WI38 (cell line): ENCODE results near the gene MEF2C.

Source experiments
- H3K4me3 ChIP-seq: 2 replicates; pipeline ENCODE4 v1.5.1; 2011; ENCODE audit warnings: low read depth, mild to moderate bottlenecking, control low read depth, low read length
- CTCF ChIP-seq: IDR thresholded peaks from 2 replicates; pipeline ENCODE4 v1.5.1; 2012; ENCODE audit warnings: low read depth, mild to moderate bottlenecking, control low read depth, low read length

Gene MEF2C

GRCh38 chr5:88693071-88693932, 189.7 kb downstream of the MEF2C start:
- no peak for TF ChIP-seq CTCF
- H3K4me3 ChIP-seq = no peak overlapping the region; the same call in 1 of the 2 replicates

GRCh38 chr5:88691945-88692868, 190.8 kb downstream of the MEF2C start:
- TF ChIP-seq CTCF = no peak
- peak overlapping the region; percentile 30 for H3K4me3 ChIP-seq

- H3K4me3 ChIP-seq = 0 out of 2 replicates have a peak overlapping the region, but pooled peaks have one; percentile 4
- no peak for TF ChIP-seq CTCF
Measured at GRCh38 chr5:88691230-88691582, 191.8 kb downstream of the MEF2C start.

- peak; percentile 98 for TF ChIP-seq CTCF
- peak overlapping the region; percentile 20; the same call in 1 of the 2 replicates for H3K4me3 ChIP-seq
Measured at GRCh38 chr5:88690409-88691229, 192.4 kb downstream of the MEF2C start.

GRCh38 chr5:88689668-88690408, 193.1 kb downstream of the MEF2C start:
- H3K4me3 ChIP-seq = no peak overlapping the region
- no peak for TF ChIP-seq CTCF

GRCh38 chr5:88688984-88689667, 193.9 kb downstream of the MEF2C start:
- no peak for TF ChIP-seq CTCF
- no peak overlapping the region for H3K4me3 ChIP-seq
